Esophagus squamous epithelium (tissue), 4 donors: Measurements from ENCODE around the gene SATB1.

Source experiments
- POLR2A ChIP-seq, 4 donors: fragments of 450-650 bp; IDR thresholded peaks; one replicate each; pipeline ENCODE4 v1.6.1; 2017; ENCODE audit warnings: antibody characterized with exemption in 4 of 4, mild to moderate bottlenecking in 4 of 4, moderate library complexity in 3 of 4
- TF ChIP-seq, protein P1 (sequence below), 6 experiments: fragments of 450-650 bp in 4 of 6; fragments of 200-600 bp in 2 of 6; sonication (generic) in 2 of 6; IDR thresholded peaks; one replicate each; pipeline ENCODE4 v1.5.1; 2016 to 2019; ENCODE audit warnings: antibody characterized with exemption in 6 of 6, mild to moderate bottlenecking in 4 of 6, moderate library complexity in 4 of 6

DNA sequence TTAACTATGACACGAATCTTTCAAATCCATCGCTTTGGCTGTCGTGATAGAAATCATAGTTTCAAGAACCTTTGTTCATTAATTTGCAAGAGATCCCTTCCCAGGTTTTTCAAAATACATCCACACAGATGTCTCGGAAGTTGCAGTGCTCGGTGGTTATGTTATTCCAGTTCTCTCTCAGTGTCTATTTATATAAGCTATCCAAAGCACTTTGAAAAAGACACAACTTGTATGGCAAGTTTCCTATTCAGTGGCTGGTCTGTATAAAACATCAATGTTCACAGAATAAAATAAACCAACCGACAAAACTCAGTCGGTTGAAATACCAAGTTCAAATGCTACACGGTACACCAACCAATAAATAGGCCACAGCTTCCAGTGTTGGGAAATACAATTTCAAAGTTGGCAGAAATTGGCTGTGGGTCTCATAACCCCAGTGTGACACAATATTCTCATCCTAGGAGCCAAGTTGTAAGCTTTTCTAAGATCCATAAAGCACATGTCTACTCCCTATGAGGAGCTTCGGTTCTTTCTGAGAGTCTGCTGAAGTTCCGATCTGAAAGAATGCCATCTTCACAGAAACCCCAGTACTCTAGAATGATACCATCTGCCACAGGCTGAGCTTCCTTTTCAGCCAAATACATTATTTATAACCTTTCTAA, 23.7 kb downstream of the SATB1 start:
- TF ChIP-seq, protein P1, sequence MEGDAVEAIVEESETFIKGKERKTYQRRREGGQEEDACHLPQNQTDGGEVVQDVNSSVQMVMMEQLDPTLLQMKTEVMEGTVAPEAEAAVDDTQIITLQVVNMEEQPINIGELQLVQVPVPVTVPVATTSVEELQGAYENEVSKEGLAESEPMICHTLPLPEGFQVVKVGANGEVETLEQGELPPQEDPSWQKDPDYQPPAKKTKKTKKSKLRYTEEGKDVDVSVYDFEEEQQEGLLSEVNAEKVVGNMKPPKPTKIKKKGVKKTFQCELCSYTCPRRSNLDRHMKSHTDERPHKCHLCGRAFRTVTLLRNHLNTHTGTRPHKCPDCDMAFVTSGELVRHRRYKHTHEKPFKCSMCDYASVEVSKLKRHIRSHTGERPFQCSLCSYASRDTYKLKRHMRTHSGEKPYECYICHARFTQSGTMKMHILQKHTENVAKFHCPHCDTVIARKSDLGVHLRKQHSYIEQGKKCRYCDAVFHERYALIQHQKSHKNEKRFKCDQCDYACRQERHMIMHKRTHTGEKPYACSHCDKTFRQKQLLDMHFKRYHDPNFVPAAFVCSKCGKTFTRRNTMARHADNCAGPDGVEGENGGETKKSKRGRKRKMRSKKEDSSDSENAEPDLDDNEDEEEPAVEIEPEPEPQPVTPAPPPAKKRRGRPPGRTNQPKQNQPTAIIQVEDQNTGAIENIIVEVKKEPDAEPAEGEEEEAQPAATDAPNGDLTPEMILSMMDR (IDR thresholded peaks at IDR 0.05), result no peak
- no peak for TF ChIP-seq POLR2A (IDR thresholded peaks at IDR 0.05)
